Fibroblast of upper back skin (primary cell): Measurements from ENCODE around the gene SIN3A.
A peak's percentile ranks its signal among the peaks of the same experiment; 100 is the strongest.

Source experiments
- DNase-seq: peaks from one replicate; pipeline ENCODE4 v3.0.0-alpha.2; 2013

The SIN3A gene

DNA sequence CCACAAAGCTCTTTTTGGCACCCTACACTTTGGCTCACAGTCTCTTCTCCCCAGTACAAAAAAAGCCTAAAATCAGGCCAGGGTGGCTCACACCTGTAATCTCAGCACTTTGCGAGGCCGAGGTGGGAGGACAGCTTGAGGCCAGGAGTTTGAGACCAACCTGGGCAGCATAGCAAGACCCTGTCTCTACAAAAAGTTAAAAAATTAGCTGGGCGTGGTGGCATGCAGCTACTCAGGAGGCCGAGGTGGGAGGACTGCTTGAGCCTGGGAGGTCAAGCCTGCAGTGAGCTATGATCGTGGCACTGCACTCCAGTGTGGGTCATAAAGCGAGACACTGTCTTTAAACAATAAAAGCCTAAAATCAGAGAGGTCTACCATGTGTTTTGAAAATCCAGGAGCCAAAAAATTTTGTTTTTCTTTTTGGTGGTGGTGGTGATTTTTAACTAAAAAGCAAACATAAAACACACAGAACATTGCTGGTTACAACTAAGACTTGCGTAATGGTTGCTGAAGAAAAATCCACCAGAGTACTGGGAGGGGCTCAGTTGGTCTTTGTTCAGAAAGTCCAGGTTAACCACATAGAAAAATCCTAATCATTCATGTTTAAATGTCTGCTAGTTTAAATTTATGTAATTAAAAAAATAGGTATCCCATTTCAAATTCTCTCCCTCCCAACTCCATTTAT is 81.5 kb downstream of the SIN3A start:
- DNase-seq, result no peak

DNA sequence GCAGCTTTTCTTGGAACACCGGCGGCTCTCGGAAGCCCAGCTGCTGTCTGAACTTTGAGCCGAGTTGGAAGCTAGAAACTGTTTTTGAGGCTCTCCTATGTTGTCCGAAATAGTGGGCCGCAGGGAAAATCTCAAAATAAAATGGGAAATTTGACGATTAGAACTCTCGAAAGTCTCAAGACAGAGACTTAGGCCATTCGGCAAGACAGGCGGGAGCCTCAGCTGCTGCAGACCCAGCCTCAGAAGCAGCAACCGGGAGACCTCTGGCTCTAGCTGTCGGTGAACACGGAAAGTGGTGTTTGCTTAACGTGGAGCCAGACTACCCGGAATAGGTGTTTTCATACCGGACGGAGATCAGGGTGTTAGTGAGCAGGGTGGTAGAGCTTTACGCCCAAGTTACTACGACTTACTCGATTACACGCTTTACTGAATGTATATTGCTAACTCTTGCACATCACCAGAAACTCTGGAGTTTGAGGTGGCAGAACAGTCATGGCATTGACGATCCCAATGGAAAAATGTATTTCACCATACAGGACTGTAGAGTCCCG is 82.7 kb downstream of the SIN3A start:
- no peak for DNase-seq

DNA sequence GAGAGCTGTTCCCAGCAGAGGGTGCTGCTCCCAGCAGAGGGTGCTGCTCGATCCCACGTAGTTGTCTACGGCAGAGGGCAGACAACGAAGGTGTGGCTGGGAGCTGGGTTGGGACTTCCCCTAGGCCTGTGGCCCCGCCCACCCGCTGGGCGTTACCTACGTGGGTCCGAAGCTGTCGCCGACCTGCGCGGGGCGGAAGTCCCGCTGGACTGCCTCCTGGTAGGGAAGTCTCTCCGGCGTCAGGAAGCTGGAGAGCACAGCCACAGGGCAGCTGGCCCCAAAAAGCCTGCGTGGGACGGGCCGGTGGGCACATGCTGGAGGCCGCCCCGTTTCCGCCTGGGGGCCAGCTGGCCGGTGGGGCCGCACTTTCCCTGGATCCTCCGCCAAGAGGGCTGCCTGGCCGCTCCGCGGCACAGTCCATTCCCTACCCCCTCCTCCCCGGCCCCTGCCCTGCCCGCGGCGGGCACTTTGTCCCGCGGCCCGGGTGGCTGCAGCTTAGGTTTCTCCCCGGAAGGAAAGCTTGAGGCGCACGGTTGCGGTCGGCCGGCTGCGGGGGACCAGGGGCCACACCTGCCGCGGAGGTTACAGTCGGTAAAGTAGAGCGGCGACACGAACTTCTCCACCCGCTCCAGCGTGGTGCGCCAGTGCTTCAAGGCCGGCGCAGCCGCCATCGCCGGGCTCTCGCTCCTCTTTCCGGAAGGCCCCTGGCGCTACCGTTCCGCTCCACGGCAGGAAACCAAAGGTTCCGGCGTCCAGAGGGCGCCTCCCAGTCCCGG is 83.4 kb downstream of the SIN3A start, which contains the start of gene MAN2C1:
Gene MAN2C1 (minus strand): TSS at position 695 of the 776 bp plus-strand sequence. CDS start 24 bp downstream, at position 671.
- DNase-seq, result peak; percentile 94

DNA sequence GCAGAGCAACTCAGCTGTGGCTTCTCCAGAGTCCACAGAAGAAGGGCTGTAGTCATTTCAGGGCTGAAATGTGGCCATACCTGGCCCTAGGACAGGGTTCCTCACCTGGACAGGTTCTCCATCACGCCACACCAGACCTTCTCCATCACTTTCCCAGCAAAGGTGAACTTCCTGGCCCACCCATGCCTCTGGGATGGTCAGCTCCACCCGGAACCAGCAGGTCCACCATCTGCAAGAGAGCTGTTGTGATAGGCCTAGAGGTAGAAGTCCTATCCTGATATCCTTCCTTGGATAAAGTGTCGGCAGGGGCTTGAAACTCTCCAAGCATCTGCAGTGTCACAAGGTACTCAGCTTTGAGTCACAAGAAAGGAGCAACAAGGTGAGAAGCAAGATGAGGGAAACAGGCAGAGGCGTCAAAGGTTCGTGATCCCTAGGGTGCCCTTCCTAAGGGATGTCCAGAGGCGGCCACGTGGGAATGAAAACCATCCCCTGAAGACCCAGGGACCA is 84.0 kb downstream of the SIN3A start:
- no peak for DNase-seq

DNA sequence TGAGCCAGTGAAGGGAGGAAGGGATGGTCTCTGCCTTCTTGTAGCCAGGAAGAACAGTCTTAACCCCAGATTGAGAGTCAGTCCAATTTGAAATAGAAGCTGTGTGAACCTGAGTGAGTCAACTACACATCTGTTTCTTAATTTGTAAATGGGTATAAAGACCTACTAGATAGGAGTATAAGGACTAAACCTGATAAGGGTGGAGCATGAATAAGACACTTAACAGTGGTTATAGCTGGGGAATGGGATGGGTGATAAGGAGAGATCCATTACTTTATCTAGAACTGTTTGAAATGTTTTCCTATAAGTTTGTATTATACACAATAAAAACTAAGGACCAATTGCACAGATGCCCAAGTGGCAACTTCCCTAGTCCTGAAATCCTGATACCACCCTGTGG is 84.5 kb downstream of the SIN3A start:
- DNase-seq, result no peak

DNA sequence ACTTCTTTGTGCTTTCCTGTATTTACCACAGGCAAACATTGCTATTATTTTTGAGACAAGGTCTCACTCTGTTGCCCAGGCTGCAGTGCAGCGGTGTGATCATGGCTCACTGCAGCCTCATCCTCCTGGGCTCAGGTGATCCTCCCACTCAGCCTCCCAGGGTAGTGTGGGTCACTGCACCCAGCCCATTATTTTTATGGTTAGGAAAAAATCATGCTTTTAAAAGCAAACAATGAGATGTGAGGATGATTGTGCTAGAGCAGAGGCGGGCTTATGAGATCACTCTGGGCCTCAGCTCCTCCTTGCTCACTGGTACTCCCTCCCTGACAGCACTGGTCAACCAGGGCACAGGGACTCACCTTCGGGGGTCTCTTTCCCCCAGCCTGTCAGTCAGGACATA is 85.3 kb downstream of the SIN3A start:
- no peak for DNase-seq

DNA sequence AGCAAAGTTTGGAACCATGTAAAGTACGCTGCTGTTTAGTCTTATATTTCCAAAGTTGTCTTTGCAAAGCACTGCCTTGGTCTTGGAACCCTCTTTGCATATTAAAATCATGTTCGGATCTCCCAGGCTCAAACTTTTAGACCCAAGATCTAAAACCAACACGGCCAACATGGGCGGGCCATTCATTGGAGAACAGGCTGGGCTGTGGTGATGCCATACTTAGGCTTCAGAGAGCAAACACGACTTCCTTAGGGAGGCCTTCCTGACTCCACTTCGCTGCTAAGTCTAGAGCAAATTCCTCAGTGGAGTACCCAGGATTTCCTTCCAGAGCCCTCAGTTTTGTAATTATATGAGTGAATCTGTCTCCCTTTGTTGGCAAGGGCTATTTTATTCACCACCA is 86.6 kb downstream of the SIN3A start:
- no peak for DNase-seq

DNA sequence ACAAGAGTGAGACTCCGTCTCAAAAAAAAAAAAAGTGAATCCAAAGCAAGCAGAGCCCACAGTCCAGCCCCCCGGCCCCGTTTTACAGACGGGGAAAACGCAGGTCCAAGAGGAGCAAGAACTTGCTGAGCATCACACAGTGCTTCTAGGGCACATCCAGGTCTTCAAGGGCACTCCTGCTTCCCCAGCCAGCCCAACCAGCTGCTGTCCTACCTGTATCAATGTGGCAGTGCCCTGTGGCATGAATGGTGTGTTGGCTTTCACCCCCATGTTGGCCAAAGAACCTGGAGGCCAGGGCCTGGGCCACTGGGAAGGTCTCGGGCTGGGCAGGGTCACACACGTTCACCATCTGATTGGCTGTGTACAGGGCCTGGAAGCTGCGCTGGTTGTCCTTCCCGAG is 87.7 kb downstream of the SIN3A start:
- DNase-seq, result no peak

DNA sequence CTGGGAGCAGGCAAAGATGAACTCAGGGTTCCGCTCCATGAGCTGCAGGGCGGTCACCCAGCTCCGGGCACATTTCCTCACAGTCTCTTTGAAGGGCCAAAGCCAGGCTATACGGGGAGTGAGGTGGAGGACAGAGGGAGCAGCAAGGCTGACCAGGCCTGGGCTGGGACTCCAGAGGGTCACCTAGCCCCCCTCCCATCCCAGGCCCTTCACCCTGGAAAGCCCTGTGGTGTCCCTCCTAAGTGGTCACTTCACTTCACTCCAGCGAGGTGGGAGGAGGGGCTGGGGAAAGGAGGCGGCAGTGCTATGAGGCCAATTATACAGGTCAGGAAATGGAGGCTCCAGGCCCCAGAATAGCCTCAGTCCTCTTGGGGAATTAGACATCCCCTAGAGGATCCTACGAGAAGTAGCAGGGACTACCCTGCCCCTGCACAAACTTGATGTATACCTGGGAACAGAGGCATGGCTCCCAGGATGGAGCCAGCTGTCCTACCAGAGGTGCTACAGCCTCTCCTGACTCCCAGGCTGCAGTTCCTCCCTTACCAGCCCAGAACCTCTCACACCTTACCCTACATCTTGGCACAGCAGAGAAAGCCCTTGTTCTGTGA is 88.7 kb downstream of the SIN3A start:
- no peak for DNase-seq

DNA sequence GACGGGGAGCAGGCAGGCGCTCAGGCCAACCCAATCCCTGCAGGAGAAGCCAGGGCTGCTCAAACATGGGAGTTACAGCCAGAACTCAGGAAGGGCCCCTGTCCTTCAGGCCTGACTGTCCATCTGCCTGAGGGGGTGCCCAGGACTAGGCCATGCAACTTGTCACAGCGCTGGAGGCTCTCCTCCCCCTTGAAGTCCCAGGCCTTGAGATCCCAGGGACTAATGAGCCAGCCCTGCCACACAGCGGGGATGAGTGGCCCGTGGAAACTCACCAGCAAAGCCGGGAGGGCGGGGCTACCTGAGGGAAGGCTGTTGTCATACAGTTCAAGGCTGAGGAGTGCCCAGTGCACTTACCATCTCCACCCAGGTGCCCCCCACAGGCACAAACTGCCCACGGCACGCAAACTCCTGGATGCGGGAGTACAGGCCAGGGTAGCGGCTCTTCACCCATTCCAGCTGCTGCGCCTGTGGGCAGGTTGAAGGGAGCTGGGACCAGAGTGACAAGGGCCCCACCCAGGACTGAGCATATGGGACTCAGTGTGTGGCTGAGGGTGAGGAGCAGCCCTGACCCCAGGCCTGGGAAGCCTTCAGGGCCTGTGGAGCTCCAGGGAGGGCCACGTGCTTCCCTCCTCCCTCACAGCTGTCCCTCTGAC is 89.4 kb downstream of the SIN3A start:
- no peak for DNase-seq

DNA sequence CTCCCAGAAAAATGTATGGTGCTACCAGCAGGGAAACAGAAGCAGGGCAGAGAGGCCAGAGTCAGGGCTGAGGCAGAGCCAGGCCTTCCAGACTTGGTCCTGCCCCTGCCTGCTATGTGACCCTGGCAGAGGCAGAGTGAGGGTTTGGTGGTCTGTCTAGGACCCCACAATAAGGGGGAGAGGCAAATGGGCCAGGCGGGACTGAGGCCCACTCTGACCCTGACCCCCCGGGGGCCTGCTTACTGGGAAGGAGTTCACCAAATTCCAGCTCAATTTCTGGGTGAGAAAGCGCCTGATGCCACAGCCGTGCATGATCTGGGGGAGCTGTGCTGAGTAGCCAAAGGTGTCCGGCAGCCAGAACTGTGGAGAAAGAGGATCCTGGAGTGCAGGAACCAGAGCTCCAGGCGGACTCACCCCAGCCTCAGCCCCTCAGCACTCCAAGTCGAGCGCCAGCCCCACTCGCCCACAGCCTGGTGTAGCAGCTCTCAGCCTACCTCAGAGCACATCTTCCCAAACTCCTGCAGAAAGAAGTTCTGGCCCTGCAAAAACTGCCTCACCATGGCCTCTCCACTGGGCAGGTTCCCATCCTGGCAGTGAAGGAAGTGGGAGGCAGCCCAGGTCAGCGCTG is 90.0 kb downstream of the SIN3A start:
- DNase-seq, result no peak

DNA sequence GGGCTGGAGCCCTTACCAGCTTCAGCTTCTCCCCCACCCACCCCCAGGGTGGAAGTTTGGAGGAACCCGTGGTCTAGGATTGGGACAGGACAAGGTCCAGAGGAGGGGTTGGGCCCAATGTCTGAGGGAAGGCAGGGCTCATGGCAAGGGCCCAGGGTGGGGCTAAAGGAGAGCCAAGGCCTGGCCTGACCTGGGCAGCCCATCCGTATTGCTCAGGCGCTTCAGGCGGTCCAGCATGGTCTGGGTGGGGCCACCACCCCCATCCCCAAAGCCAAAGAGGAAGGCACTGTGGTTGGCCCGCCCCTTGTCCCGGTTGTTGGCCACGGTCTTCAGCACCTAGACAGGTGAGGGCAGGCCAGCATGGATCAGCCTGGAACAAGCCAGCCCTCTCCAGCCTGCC is 90.6 kb downstream of the SIN3A start:
- DNase-seq, result no peak

DNA sequence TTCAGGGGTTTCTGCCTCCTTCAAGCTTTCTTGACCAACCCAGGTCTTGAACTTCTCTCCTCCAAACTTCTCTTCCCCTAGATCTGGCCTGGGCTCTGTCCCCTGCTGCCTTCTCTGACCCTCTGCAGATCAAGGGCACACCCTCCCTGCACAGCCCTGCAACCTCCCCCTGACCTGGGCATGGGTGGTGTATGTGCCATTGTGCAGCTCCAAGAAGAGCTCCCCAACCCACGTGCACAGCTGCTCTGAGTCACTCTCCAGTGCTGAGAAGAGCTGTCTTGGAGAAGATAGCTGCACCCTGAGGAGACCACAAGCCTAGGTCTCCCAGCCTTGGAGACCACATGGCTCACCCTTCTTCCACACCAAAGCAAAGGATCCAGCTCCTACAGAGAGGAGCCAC is 91.1 kb downstream of the SIN3A start:
- DNase-seq, result no peak

DNA sequence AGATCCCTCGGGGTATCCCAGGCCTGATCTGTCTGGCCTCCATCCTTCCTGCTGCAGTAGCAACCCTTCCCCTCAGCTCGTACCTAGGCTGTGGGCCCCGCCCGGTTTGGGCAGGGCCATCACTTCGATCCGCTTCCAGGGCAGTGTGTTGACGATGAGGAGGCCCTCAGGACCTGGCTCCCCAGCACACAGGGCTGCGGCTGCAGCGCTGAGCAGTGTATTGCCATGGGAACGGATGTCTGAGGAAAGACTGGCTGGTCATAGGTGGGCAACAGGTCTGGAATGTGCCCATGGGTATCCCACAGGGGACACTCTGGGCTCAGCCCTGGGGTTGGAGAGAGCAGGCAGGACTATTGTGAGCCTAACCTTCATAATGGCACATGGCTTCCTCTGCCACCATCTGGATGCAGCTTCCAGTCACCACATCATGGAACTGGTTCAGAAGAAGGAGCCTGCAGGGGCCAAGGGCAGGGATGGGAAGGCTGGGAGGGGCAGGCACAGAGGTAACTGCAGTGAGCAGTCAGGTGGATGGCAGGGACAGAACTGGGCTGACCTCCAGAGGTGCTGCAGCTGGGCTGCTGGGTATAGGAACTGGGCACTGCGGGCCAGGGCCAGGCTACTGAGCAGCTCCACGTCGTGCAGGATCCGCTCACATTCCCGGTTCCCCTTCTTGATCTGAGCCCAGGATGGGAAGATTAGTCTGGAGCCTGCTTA is 91.8 kb downstream of the SIN3A start:
- no peak for DNase-seq

DNA sequence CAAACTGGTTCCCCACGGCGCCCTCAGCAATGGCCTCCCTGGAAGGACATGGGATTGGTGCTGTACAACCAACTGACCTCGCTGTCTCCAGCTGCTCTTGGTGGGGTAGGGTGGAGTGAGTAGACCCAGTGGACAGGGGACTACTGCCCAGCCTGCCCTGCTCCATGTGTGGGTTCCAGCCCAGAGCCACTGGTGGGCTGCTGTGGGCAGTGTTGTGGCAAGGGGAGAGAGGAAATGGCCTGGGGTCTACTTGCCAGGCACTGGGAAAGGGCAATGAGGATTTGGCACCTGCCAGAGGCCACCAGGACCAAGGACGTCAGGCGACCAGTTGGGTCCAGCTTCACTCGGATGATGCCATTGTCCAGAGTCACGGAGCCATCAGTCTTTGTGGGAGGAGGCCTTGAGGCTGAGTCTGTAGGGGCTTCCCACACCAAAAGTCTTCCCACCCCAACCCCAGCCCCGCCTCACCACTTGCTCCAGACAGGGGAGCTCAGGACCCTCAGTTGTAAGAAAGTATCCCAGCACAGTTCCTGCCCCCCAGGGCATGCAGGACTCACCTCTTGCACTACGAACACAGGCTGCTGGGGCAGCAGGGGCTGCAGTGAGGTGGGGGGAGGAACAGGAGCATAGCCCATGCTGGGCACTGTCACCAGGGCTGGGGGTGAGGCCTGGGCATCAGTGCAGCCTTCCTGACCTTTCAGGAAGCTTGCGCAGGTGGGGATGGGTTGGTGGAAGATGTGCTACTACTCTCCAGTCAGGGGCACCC is 92.5 kb downstream of the SIN3A start:
- DNase-seq, result no peak

DNA sequence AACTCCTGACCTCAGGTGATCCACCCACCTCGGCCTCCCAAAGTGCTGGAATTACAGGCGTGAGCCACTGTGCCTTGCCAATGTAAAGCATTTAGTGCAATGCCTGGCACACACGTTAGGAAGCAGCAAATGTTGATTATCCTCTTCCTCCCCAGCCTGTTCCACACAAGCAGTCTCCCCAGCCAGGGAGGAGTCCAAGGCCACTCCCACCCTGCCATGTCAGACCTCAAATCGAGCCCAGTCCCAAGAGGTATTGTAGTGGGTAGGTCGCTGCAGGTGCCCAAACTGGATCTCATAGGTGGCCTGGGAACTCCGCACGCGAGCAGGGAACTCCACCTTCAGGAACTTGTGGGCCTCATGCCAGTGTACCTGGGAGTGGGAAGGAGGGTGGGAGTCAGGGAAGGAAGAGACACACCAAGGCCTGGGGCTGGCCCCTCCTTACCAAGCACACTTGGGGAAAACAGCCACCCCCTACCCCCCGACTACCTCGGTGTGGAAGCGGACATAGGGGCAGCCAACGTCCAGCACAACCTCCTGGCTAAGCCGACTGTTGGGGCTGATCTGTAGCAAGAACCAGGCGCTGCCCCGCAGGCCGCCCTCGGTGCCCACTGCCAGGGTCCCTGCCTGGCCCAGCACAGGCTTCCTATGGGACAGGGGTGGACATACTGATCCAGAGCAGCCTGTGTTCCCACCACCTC is 93.4 kb downstream of the SIN3A start:
- no peak for DNase-seq

DNA sequence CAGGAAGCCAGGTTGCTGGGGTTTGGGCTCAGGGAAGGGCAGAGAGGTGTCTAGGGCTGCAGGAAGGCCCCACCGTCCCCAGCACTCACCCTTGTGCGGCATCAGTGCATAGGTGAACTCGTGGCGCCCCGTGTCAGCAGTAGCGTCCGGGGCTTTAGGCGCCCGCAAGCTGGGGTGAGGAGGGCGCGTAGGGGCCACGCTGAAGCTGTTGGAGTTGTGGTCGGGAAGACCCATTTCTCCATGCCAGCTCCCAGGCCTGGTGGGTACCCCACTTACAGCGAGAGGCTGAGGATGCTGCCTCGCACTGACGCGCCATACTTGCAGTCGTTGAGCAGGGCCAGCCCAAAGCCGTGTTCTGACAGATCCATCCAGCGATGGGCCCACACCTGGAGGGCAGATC is 95.0 kb downstream of the SIN3A start:
- no peak for DNase-seq

DNA sequence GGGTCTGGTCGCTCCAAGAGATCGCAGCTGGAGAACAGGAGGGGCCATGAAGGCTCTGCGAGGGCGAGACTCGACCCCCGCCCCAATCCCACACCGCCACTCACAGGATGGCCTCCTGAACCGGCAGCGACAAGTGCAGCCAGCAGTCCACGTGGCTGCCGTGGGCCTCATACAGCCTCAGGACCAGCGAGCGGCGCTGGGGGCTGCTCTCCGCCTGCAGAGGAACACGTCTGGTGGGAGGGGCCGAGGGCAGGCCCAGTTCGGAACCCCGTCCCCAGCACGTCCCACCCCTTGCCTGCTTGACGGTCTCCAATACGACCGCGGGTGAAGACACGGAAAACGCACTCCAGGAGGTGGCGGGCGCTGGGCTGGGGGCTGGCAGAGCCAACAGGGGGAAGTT is 95.5 kb downstream of the SIN3A start:
- no peak for DNase-seq

DNA sequence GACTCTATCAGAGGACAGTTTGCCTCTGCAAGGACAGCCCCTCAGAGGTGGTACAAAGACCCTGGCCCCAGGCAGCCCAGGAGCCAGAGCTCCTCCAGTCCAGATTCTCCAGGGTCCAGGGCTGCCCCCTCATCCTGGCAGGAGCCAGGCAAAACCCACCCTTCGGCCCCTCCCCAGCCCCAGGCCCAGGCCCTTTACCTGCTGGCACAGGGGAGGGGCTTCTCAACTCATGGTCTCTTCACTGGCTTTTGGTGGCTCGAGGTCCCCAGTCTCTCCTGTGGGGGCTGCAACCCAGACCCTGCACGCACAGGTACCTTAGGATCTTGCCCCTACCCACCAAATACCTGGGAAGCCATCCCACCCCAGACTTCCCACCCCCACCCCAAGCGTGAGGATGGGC is 96.1 kb downstream of the SIN3A start:
- no peak for DNase-seq

DNA sequence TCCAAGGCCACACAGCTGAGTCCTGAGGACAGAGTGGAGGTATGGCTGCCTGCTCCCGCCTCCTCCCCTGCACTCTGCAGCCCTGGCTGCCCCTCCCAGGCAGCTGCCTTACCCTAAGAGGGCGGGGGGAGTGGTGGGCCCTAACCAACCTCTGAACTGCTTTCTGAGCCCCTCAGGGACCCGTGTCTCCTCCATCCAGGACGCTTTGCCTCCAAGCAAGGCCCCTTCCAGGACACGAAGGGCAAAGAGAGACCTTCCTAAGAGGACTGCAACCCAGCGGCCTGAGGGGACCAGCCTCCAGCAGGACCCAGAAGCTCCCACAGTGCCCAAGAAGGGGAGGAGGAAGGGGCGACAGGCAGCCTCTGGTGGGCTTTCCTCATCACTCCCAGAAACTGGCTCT is 97.0 kb downstream of the SIN3A start:
- no peak for DNase-seq

DNA sequence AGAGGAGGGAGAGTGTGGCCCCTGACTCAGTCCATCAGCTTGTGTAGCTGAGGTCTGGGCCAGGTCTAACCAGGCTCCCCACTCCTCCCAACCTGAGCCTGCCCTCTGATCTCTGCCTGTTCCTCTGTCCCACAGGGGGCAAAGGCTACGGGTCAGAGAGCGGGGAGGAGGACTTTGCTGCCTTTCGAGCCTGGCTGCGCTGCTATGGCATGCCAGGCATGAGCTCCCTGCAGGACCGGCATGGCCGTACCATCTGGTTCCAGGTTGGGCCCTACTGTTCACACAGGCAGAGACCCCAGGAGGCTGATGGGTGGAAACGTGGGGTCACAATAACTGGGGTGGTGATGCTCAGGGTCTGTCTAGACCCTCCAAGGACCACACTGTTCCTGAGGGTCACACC is 97.9 kb downstream of the SIN3A start:
- DNase-seq, result no peak
